HepG2 (cell line): Measurements from ENCODE around the gene CES2. TPM values are rescaled to one million over a fixed set of nuclear protein-coding genes. Genes with fewer than 3 reads are reported as not detected.

Source experiments
- ATAC-seq: fragments of 200-7000 bp; cut with Tn5 transposase; 3 replicates; pipeline ENCODE4 v1.9.1; 2020; ENCODE audit warnings: mild to moderate bottlenecking, moderate library complexity
- BruUV-seq: library from RNA; stranded (reverse); fragments of 400-500 nt; replicated peaks from 2 replicates; lab custom pipeline; 2021; lab: Mats Ljungman, UMichigan
- CTCF ChIA-PET: fragments of 300-600 bp; formaldehyde crosslinking; extraction: SDS; loops from one replicate; lab custom pipeline; 2021; ENCODE audit warnings: low total read pairs, inconsistent platforms, low intra/inter-chr PET ratio; lab: Yijun Ruan, JAX
- POLR2A ChIA-PET: fragments of 350-600 bp; sonication (Branson Sonifier 250); formaldehyde crosslinking; loops from one replicate; lab custom pipeline; 2020; ENCODE audit warnings: antibody characterized with exemption, inconsistent platforms; lab: Yijun Ruan, JAX
- DNase-seq: peaks from one replicate; pipeline ENCODE4 v3.0.0-alpha.2; 2015; ENCODE audit warnings: low spot score
- FAIRE-seq: peaks from 3 replicates; lab custom pipeline; 2011; peaks lifted over from hg19 to GRCh38; lab: Jason Lieb, UNC
- H2AFZ ChIP-seq: one replicate; pipeline ENCODE4 v1.6.1; 2011; ENCODE audit warnings: low read length, inconsistent platforms
- H3K27ac ChIP-seq: fragments of 300-600 bp; 3 replicates; pipeline ENCODE4 v1.8.0; 2011; ENCODE audit warnings: mixed run types, mild to moderate bottlenecking, mixed read lengths, low read length, inconsistent platforms; ENCODE audit not compliant: insufficient read depth; ENCODE audit errors: extremely low read length
- H3K27me3 ChIP-seq, 2 experiments: fragments of 200-600 bp in 1 of 2; 2 replicates in 1 of 2; 3 replicates in 1 of 2; pipeline versions ENCODE4 v1.6.0 to v1.8.0; 2011; ENCODE audit warnings: low read length in 2 of 2, mild to moderate bottlenecking in 2 of 2, moderate library complexity in 2 of 2, inconsistent platforms in 1 of 2; ENCODE audit not compliant: insufficient read depth in 2 of 2, control insufficient read depth in 1 of 2
- H3K36me3 ChIP-seq, 2 experiments: fragments of 200-600 bp in 1 of 2; replicated peaks in 1 of 2; 2 replicates in 1 of 2; 3 replicates in 1 of 2; pipeline versions ENCODE4 v1.5.1 to v1.8.0; 2011; ENCODE audit warnings: low read length in 2 of 2, inconsistent platforms in 1 of 2; ENCODE audit not compliant: insufficient read depth in 2 of 2, control insufficient read depth in 1 of 2
- H3K4me1 ChIP-seq: 2 replicates; pipeline ENCODE4 v1.5.1; 2012; ENCODE audit warnings: low read length, inconsistent platforms; ENCODE audit not compliant: insufficient read depth
- H3K4me2 ChIP-seq: 2 replicates; pipeline ENCODE4 v1.6.0; 2011; ENCODE audit warnings: low read depth, low read length, inconsistent platforms
- H3K4me3 ChIP-seq, 3 experiments: fragments of 200-600 bp in 1 of 3; sonication (generic), shearing (Covaris generic) in 1 of 3; replicated peaks in 1 of 3; 2 replicates each; pipeline ENCODE4 v1.5.1; 2011 to 2016; ENCODE audit warnings: low read length in 3 of 3, inconsistent platforms in 2 of 3, low read depth in 2 of 3, mild to moderate bottlenecking in 2 of 3, control low read depth in 1 of 3, mixed read lengths in 1 of 3; ENCODE audit not compliant: insufficient read depth in 1 of 3
- H3K79me2 ChIP-seq: one replicate; pipeline ENCODE4 v1.6.1; 2011; ENCODE audit warnings: low read length, inconsistent platforms; ENCODE audit not compliant: insufficient read depth
- H3K9ac ChIP-seq: 2 replicates; pipeline ENCODE4 v1.6.0; 2011; ENCODE audit warnings: mild to moderate bottlenecking, low read depth, low read length, inconsistent platforms; ENCODE audit not compliant: insufficient read depth
- H3K9me3 ChIP-seq: 2 replicates; pipeline ENCODE4 v1.5.1; 2012; ENCODE audit warnings: mild to moderate bottlenecking, low read length
- H4K20me1 ChIP-seq: 2 replicates; pipeline ENCODE4 v1.6.0; 2011; ENCODE audit warnings: inconsistent platforms, mild to moderate bottlenecking, low read length, moderate library complexity; ENCODE audit not compliant: insufficient read depth
- CEBPG ChIP-seq: IDR thresholded peaks from 2 replicates; pipeline ENCODE4 v1.6.1; 2016
- CREM ChIP-seq, 2 experiments: sonication (generic) in 1 of 2; formaldehyde crosslinking in 1 of 2; IDR thresholded peaks; 2 replicates each; pipeline versions ENCODE4 v1.4.0 to v1.6.1; 2016 to 2020; ENCODE audit warnings: antibody characterized with exemption in 1 of 2, mild to moderate bottlenecking in 1 of 2, missing genetic modification reagents in 1 of 2
- DNMT3B ChIP-seq: conservative IDR thresholded peaks from 2 replicates; pipeline ENCODE4 v1.6.1; 2016; ENCODE audit warnings: missing biosample characterization, control low read depth
- FOSL2 ChIP-seq: sonication (generic); formaldehyde crosslinking; IDR thresholded peaks from 2 replicates; pipeline ENCODE4 v1.4.0; 2020; ENCODE audit warnings: missing genetic modification reagents
- KDM2A ChIP-seq: sonication (generic); formaldehyde crosslinking; IDR thresholded peaks from 2 replicates; pipeline ENCODE4 v1.4.0; 2020; ENCODE audit warnings: low read depth, missing genetic modification reagents, borderline replicate concordance
- MAF1 ChIP-seq: sonication (generic); formaldehyde crosslinking; IDR thresholded peaks from 2 replicates; pipeline ENCODE4 v1.5.0; 2020; ENCODE audit warnings: missing genetic modification reagents, borderline replicate concordance
- PATZ1 ChIP-seq: sonication (generic); formaldehyde crosslinking; IDR thresholded peaks from 2 replicates; pipeline ENCODE4 v1.4.0; 2020; ENCODE audit warnings: missing genetic modification reagents
- SAP130 ChIP-seq: IDR thresholded peaks from 2 replicates; pipeline ENCODE4 v1.6.1; 2016; ENCODE audit warnings: low read depth
- SKI ChIP-seq: fragments of 450-650 bp; IDR thresholded peaks from one replicate; pipeline ENCODE4 v1.6.1; 2018; ENCODE audit warnings: mild to moderate bottlenecking; ENCODE audit not compliant: partially characterized antibody
- SP5 ChIP-seq: IDR thresholded peaks from 2 replicates; pipeline ENCODE4 v1.6.1; 2016; ENCODE audit warnings: low read depth, borderline replicate concordance
- SRSF1 ChIP-seq: fragments of 200-400 bp; formaldehyde crosslinking; optimal IDR thresholded peaks from 2 replicates; pipeline ENCODE3; 2017; ENCODE audit warnings: mild to moderate bottlenecking, low read depth, low read length, moderate library complexity
- TAF15 ChIP-seq: fragments of 200-400 bp; formaldehyde crosslinking; IDR thresholded peaks from one replicate; pipeline ENCODE4 v1.6.1; 2018; ENCODE audit warnings: mild to moderate bottlenecking, low read depth, low read length; ENCODE audit not compliant: poor library complexity, severe bottlenecking
- ZBTB21 ChIP-seq: sonication (generic); formaldehyde crosslinking; IDR thresholded peaks from 2 replicates; pipeline ENCODE4 v1.4.0; 2020; ENCODE audit warnings: missing genetic modification reagents
- ZNF296 ChIP-seq: sonication (generic); formaldehyde crosslinking; conservative IDR thresholded peaks from 2 replicates; pipeline ENCODE4 v1.5.0; 2020; ENCODE audit warnings: mild to moderate bottlenecking, missing genetic modification reagents
- ZNF335 ChIP-seq: sonication (generic); formaldehyde crosslinking; IDR thresholded peaks from 2 replicates; pipeline ENCODE4 v1.4.0; 2020; ENCODE audit warnings: missing genetic modification reagents
- ZSCAN12 ChIP-seq: sonication (generic); formaldehyde crosslinking; IDR thresholded peaks from 2 replicates; pipeline ENCODE4 v1.9.0; 2021; ENCODE audit warnings: mild to moderate bottlenecking, missing genetic modification reagents
- WGBS: methylation state at CpG from one replicate; pipeline ENCODE4 v1.1.6; 2017; ENCODE audit warnings: low lambda C conversion rate; 5-methylcytosine and 5-hydroxymethylcytosine counted together
- in situ Hi-C: cut with HindIII; loops from 2 replicates; pipeline ENCODE4 v1.10.0; 2017; ENCODE audit warnings: low pct_unique_long_range_greater_than_20kb; ENCODE audit not compliant: extremely low pct_ligation_motif_present
- intact Hi-C: fragments of 100-400 bp; cut with micrococcal nuclease; formaldehyde crosslinking; loops from one replicate; pipeline ENCODE4 v1.10.0; 2022; ENCODE audit not compliant: unreplicated experiment
- polyA plus RNA-seq, 8 experiments: library from polyadenylated mRNA; depleted of rRNA in 3 of 8; stranded (reverse) in 7 of 8; unstranded in 1 of 8; fragments of >200 nt; fragmentation: Illumina TruSeq in 4 of 8; extraction: Trizol in 4 of 8; gene quantifications; 2 replicates each; pipeline versions ENCODE4 v1.2.1 to v1.2.3, GENCODE V29; 2011 to 2016; ENCODE audit warnings: low read depth in 4 of 8, missing spikeins in 1 of 8, mixed read lengths in 1 of 8; ENCODE audit not compliant: insufficient read depth in 1 of 8
- total RNA-seq, 5 experiments: library from RNA; depleted of rRNA; stranded (reverse); fragments of >200 nt; fragmentation: Illumina TruSeq; extraction: Trizol; gene quantifications; 2 replicates each; pipeline ENCODE4 v1.2.3, GENCODE V29; 2016; ENCODE audit warnings: low read depth in 1 of 5
- TF ChIP-seq, protein P1 (sequence below): sonication (generic); formaldehyde crosslinking; IDR thresholded peaks from 2 replicates; pipeline ENCODE4 v1.8.1; 2023; ENCODE audit warnings: mild to moderate bottlenecking, missing genetic modification reagents
- TF ChIP-seq, protein P2 (sequence below): sonication (generic); formaldehyde crosslinking; IDR thresholded peaks from 2 replicates; pipeline ENCODE4 v1.5.1; 2020; ENCODE audit warnings: mild to moderate bottlenecking, missing genetic modification reagents, borderline replicate concordance
- TF ChIP-seq, protein P3 (sequence below): sonication (generic); formaldehyde crosslinking; IDR thresholded peaks from 2 replicates; pipeline ENCODE4 v1.4.0; 2020; ENCODE audit warnings: missing genetic modification reagents; ENCODE audit errors: not compliant biosample characterization

CES2 gene
- total and polyA plus RNA-seq, 2 of the 13 experiments (the other 11 are each of a cell fraction or from before 2014, with no cell fraction given): 50.6 to 63.8 TPM

- H3K79me2 ChIP-seq: peaks cover 17% of the 10 kb centered on the region
- in situ Hi-C loops (no loop called here), intact Hi-C loops (no loop called here)
- ATAC-seq (no peak), DNase-seq (peak; percentile 76), FAIRE-seq (peak; percentile 54)
- no peaks in the 10 kb centered on the region for H3K9me3 ChIP-seq
- H2AFZ ChIP-seq: no peak overlapping the region
- 53% methylated on average over 4 of the region's 4 CpGs for WGBS
- no peaks in the 10 kb centered on the region for H4K20me1 ChIP-seq
- no peak overlapping the region for H3K4me3 ChIP-seq
- no peak overlapping the region for H3K27ac ChIP-seq
- CTCF ChIA-PET: interaction anchor here (1.9 kb wide), 1 partner anchor 35 kb away, joined by 5 read pairs; no protein-coding TSS in a partner anchor
- H3K27me3 ChIP-seq: peaks cover 5 to 16% of the 10 kb centered on the region in 2 experiments; a peak in 3 of 5 replicates
- peaks cover 0 to 5% of the 10 kb centered on the region in 2 experiments; a peak in 2 of 5 replicates for H3K36me3 ChIP-seq
- no TSS peak for BruUV-seq
- no peak overlapping the region for H3K4me2 ChIP-seq
- H3K9ac ChIP-seq: no peak overlapping the region
- peaks cover 69% of the 10 kb centered on the region for H3K4me1 ChIP-seq
- POLR2A ChIA-PET: interaction anchor here (0.7 to 2.6 kb wide), 7 partner anchors 9 to 231 kb away, joined by 3 to 10 read pairs (median 3); partner anchors contain the start of genes CDH16 and PDP2
- TF ChIP-seq KDM2A (CRISPR knock-in tag): peak; percentile 62; the same call in 1 of the 2 replicates
- TF ChIP-seq ZSCAN12 (CRISPR knock-in tag): no peak
- no peak for TF ChIP-seq TAF15
- TF ChIP-seq MAF1 (CRISPR knock-in tag): no peak
- TF ChIP-seq ZBTB21 (CRISPR knock-in tag): peak; percentile 66; the same call in 1 of the 2 replicates
- TF ChIP-seq, protein P1, sequence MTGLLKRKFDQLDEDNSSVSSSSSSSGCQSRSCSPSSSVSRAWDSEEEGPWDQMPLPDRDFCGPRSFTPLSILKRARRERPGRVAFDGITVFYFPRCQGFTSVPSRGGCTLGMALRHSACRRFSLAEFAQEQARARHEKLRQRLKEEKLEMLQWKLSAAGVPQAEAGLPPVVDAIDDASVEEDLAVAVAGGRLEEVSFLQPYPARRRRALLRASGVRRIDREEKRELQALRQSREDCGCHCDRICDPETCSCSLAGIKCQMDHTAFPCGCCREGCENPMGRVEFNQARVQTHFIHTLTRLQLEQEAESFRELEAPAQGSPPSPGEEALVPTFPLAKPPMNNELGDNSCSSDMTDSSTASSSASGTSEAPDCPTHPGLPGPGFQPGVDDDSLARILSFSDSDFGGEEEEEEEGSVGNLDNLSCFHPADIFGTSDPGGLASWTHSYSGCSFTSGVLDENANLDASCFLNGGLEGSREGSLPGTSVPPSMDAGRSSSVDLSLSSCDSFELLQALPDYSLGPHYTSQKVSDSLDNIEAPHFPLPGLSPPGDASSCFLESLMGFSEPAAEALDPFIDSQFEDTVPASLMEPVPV (CRISPR knock-in tag): no peak
- TF ChIP-seq DNMT3B (CRISPR knock-in tag): 0 out of 2 replicates have a peak, but pooled peaks have one; percentile 53
- peak; percentile 64 for TF ChIP-seq CEBPG
- TF ChIP-seq PATZ1 (CRISPR knock-in tag): peak; percentile 22; the same call in 1 of the 2 replicates
- TF ChIP-seq FOSL2 (CRISPR knock-in tag): peak; percentile 65
- TF ChIP-seq, protein P2, sequence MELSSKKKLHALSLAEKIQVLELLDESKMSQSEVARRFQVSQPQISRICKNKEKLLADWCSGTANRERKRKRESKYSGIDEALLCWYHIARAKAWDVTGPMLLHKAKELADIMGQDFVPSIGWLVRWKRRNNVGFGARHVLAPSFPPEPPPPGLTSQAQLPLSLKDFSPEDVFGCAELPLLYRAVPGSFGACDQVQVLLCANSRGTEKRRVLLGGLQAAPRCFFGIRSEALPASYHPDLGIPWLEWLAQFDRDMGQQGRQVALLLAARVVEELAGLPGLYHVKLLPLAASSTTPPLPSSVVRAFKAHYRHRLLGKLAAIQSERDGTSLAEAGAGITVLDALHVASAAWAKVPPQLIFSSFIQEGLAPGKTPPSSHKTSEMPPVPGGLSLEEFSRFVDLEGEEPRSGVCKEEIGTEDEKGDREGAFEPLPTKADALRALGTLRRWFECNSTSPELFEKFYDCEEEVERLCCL (CRISPR knock-in tag): no peak
- TF ChIP-seq ZNF335 (CRISPR knock-in tag): no peak
- peak; percentile 47; the same call in 1 of the 2 replicates for TF ChIP-seq SAP130 (CRISPR knock-in tag)
- no peak for TF ChIP-seq SKI
- no peak for TF ChIP-seq ZNF296 (CRISPR knock-in tag)
- 0 out of 2 replicates have a peak, but pooled peaks have one; percentile 15 for TF ChIP-seq CREM (IDR thresholded peaks at IDR 0.05)
- no peak for TF ChIP-seq CREM (CRISPR knock-in tag; IDR thresholded peaks at IDR 0.05)
- TF ChIP-seq, protein P3, sequence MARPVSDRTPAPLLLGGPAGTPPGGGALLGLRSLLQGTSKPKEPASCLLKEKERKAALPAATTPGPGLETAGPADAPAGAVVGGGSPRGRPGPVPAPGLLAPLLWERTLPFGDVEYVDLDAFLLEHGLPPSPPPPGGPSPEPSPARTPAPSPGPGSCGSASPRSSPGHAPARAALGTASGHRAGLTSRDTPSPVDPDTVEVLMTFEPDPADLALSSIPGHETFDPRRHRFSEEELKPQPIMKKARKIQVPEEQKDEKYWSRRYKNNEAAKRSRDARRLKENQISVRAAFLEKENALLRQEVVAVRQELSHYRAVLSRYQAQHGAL (CRISPR knock-in tag): no peak
- no peak for TF ChIP-seq SRSF1
- no peak for TF ChIP-seq SP5 (CRISPR knock-in tag)
Measured at GRCh38 chr16:66930189-66930588, 5.1 kb upstream of the CES2 start.
